AG08396 (cell line): ENCODE measurements around the gene SLC11A2.
"Not testable (repeated sequence)": the region's sequence is repeated elsewhere in the genome, so short reads cannot be mapped to it uniquely, and the experiment has no call there.

ENCODE experiments used
- DNase-seq: peaks from one replicate; pipeline ENCODE4 v3.0.0; 2012; ENCODE audit warnings: low spot score, mixed read lengths

SLC11A2 gene

GRCh38 chr12:50947933-50948626, 78.1 kb downstream of the SLC11A2 start:
- DNase-seq: no peak

- DNase-seq: no peak
Observed at GRCh38 chr12:50937653-50938052, 88.5 kb downstream of the SLC11A2 start.

- DNase-seq: no peak
Observed at GRCh38 chr12:50936821-50937530, 89.2 kb downstream of the SLC11A2 start.

GRCh38 chr12:50934981-50935807, 91.0 kb downstream of the SLC11A2 start:
- DNase-seq: no peak

- DNase-seq: no peak
Observed at GRCh38 chr12:50934371-50934851, 91.8 kb downstream of the SLC11A2 start.

GRCh38 chr12:50933459-50934124, 92.6 kb downstream of the SLC11A2 start:
- DNase-seq: no peak

GRCh38 chr12:50932787-50933280, 93.3 kb downstream of the SLC11A2 start:
- DNase-seq: no peak

GRCh38 chr12:50930477-50930876, 95.7 kb downstream of the SLC11A2 start:
- DNase-seq: not testable (repeated sequence)

GRCh38 chr12:50929831-50930230, 96.4 kb downstream of the SLC11A2 start:
- no peak for DNase-seq
